Measurements from ENCODE around the gene APOL5. TPM values are rescaled to one million over a fixed set of nuclear protein-coding genes. Genes with fewer than 3 reads are reported as not detected.
"Not testable (repeated sequence)": the region's sequence is repeated elsewhere in the genome, so short reads cannot be mapped to it uniquely, and the experiment has no call there.

The APOL5 gene
- total RNA-seq, 1 donor from 2014 or later: not detected

GRCh38 chr22:35726398-35726797, 8.7 kb downstream of the APOL5 start:
- H3K4me1 Mint-ChIP-seq: no peaks in the 10 kb centered on the region
- no peak overlapping the region for H3K27ac Mint-ChIP-seq
- peaks cover 4% of the 10 kb centered on the region for H3K27me3 Mint-ChIP-seq

GRCh38 chr22:35726933-35727332, 9.3 kb downstream of the APOL5 start:
- intact Hi-C loops (cut with micrococcal nuclease): no loop called here
- DNase-seq: no peak
- Mint-ChIP-seq H3K9me3 (no peaks in the 10 kb centered on the region), H3K4me1 (no peaks in the 10 kb centered on the region), H3K27me3 (peaks cover 4% of the 10 kb centered on the region), H3K27ac (no peak overlapping the region), H3K4me3 (no peak overlapping the region), H3K36me3 (ENCODE audit: low read depth) (no peaks in the 10 kb centered on the region)

More at GRCh38 chr22:35726398-35726797, 8.7 kb downstream of the APOL5 start:
- Mint-ChIP-seq H3K9me3 (no peaks in the 10 kb centered on the region), H3K36me3 (ENCODE audit: low read depth) (no peaks in the 10 kb centered on the region), H3K4me3 (no peak overlapping the region)
- intact Hi-C loops (cut with micrococcal nuclease): no loop called here
- no peak for DNase-seq

DNA sequence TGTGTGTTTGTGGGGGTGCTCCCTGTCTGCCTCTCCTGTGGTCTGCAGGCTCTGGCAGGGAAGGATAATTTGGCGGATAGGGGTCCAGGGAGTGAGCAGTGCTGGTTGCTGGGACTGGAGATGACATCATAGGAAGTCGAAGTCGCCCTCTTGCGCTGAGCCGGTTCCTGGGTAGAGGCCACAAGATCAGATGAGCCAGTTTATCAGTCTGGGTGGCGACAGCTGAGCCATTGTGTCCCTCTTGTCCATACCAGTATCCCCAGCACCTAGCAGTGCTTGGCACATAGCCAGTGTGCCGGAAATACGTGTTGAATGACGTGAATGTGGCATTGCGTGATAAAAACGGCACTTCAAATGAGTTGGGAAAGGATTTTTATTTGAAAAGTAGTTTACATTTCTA, 9.8 kb downstream of the APOL5 start:
- no peak overlapping the region for H3K27ac Mint-ChIP-seq
- H3K4me3 Mint-ChIP-seq: no peak overlapping the region
- no peaks in the 10 kb centered on the region for H3K9me3 Mint-ChIP-seq
- H3K27me3 Mint-ChIP-seq: peaks cover 4% of the 10 kb centered on the region
- no peak for DNase-seq
- H3K36me3 Mint-ChIP-seq (ENCODE audit: low read depth): no peaks in the 10 kb centered on the region
- intact Hi-C loops (cut with micrococcal nuclease): no loop called here
- H3K4me1 Mint-ChIP-seq: no peaks in the 10 kb centered on the region

DNA sequence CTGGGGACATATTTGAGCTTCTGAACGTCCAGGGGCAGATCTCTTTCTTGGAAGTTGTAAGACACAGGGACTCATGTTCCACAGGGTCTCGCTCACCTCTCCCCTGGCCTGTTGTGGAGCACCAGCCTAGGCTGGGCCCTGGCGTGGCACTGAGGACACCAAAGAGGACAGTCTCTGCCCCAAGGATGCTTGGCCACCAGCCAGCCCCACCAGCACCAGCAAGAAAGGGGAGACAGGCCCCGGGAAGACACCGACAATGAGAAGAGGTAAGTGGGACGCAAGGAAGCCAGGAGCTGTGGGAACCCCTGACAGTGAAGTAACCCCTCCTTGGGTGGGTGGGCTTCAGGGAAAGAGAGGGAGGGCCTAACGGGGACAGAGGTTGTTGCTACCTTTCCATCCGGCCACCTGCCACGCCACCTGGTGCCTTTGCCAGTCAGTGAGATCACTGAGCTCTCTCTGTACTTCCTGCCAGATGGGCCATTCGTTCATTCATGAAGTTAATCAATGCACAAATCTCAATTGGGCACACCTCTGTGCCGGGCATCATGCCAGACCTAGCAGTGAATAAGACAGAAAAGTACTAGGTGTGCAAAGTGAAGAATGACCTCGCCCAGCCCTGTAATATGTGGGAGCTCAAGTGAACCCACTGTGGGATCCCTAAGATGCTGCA, 11.1 kb downstream of the APOL5 start:
- intact Hi-C loops (cut with micrococcal nuclease): no loop called here
- H3K27ac Mint-ChIP-seq: no peak overlapping the region
- H3K36me3 Mint-ChIP-seq (ENCODE audit: low read depth): no peaks in the 10 kb centered on the region
- no peak for DNase-seq
- H3K9me3 Mint-ChIP-seq: no peaks in the 10 kb centered on the region
- H3K4me1 Mint-ChIP-seq: no peaks in the 10 kb centered on the region
- H3K4me3 Mint-ChIP-seq: no peak overlapping the region
- H3K27me3 Mint-ChIP-seq: peaks cover 4% of the 10 kb centered on the region

DNA sequence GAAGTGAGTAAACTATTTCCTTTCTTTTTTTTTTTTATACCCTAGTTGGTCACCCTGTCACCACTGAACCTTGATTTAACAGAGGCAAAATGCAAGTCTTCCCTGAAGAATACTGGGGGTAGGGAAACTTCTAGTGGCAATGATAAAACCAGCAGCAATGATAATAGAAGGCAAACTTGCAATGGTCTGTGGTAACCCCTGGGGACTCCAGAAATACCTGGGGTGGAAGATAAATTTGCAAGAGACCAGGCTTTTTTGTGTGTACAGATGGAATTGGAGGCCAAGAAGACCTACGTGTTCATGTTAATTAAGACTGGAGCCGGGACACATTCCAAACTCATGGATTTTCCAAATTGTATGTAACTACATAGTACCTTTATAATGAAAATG, 11.6 kb downstream of the APOL5 start:
- Mint-ChIP-seq H3K4me1 (no peaks in the 10 kb centered on the region), H3K27ac (no peak overlapping the region), H3K4me3 (no peak overlapping the region), H3K36me3 (ENCODE audit: low read depth) (no peaks in the 10 kb centered on the region), H3K9me3 (no peaks in the 10 kb centered on the region), H3K27me3 (peaks cover 4% of the 10 kb centered on the region)
- intact Hi-C loops (cut with micrococcal nuclease): no loop called here
- no peak for DNase-seq

GRCh38 chr22:35731321-35731720, 13.6 kb downstream of the APOL5 start:
- no peaks in the 10 kb centered on the region for H3K9me3 Mint-ChIP-seq
- H3K4me1 Mint-ChIP-seq: no peaks in the 10 kb centered on the region
- no peak overlapping the region for H3K4me3 Mint-ChIP-seq
- DNase-seq: no peak
- peaks cover 4% of the 10 kb centered on the region for H3K27me3 Mint-ChIP-seq
- no peaks in the 10 kb centered on the region for H3K36me3 Mint-ChIP-seq (ENCODE audit: low read depth)
- no peak overlapping the region for H3K27ac Mint-ChIP-seq
- intact Hi-C loops (cut with micrococcal nuclease): no loop called here

DNA sequence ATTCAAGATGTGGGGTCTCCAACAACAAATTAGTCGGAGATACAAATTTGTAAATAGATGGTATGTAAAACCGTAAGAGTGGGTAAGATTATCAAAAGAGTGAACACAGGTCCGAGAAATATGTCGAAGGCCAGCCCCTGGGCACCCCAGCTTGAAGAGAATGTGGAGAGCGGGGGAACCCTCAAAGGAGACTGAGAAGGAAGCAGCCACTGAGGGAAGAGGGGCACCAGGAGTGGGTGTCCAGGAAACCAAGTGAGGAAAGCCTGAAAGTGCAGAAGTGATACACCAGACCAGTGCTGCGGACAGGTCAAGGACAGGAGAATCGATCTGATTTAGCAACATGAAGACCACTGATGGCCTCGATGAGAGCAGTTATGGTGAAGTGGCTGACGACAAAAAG, 14.4 kb downstream of the APOL5 start:
- intact Hi-C loops (cut with micrococcal nuclease): no loop called here
- Mint-ChIP-seq H3K9me3 (no peaks in the 10 kb centered on the region), H3K4me3 (no peak overlapping the region), H3K4me1 (no peaks in the 10 kb centered on the region), H3K27me3 (peaks cover 4% of the 10 kb centered on the region), H3K36me3 (ENCODE audit: low read depth) (no peaks in the 10 kb centered on the region), H3K27ac (no peak overlapping the region)
- no peak for DNase-seq

DNA sequence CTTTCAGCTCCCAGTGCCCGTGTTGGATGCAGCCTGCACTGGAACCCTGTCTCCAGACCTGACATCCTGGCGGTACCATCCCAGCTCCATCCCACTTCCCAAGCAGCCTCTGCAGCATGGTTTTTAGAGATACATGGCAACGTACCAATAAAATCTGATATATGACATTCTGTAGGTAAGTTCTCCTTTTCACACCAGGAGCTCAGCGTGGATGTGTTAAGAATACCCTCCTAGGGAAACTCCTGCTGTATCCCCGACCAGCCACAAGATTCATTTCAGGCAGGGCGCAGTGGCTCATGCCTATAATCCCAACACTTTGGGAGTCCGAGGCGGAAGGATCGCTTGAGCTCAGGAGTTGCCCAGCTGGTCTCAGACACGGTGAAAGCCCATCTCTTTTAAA, 15.4 kb downstream of the APOL5 start:
- Mint-ChIP-seq H3K4me3 (no peak overlapping the region), H3K9me3 (no peaks in the 10 kb centered on the region), H3K27ac (no peak overlapping the region), H3K36me3 (ENCODE audit: low read depth) (no peaks in the 10 kb centered on the region), H3K4me1 (no peaks in the 10 kb centered on the region), H3K27me3 (peaks cover 6% of the 10 kb centered on the region)
- DNase-seq: no peak
- intact Hi-C loops (cut with micrococcal nuclease): no loop called here

- peaks cover 8% of the 10 kb centered on the region for H3K27me3 Mint-ChIP-seq
- no peaks in the 10 kb centered on the region for H3K36me3 Mint-ChIP-seq (ENCODE audit: low read depth)
- no peaks in the 10 kb centered on the region for H3K9me3 Mint-ChIP-seq
- no peak for DNase-seq
- no peaks in the 10 kb centered on the region for H3K4me1 Mint-ChIP-seq
- H3K4me3 Mint-ChIP-seq: no peak overlapping the region
- no peak overlapping the region for H3K27ac Mint-ChIP-seq
- intact Hi-C loops (cut with micrococcal nuclease): no loop called here
Observed at GRCh38 chr22:35733791-35734516, 16.3 kb downstream of the APOL5 start.

GRCh38 chr22:35734517-35734827, 16.8 kb downstream of the APOL5 start:
- no peaks in the 10 kb centered on the region for H3K36me3 Mint-ChIP-seq (ENCODE audit: low read depth)
- H3K9me3 Mint-ChIP-seq: no peaks in the 10 kb centered on the region
- no peaks in the 10 kb centered on the region for H3K4me1 Mint-ChIP-seq
- intact Hi-C loops (cut with micrococcal nuclease): no loop called here
- peaks cover 8% of the 10 kb centered on the region for H3K27me3 Mint-ChIP-seq
- H3K27ac Mint-ChIP-seq: no peak overlapping the region
- H3K4me3 Mint-ChIP-seq: no peak overlapping the region
- DNase-seq: no peak

- Mint-ChIP-seq H3K9me3 (no peaks in the 10 kb centered on the region), H3K4me3 (no peak overlapping the region), H3K27me3 (peaks cover 11% of the 10 kb centered on the region), H3K4me1 (no peaks in the 10 kb centered on the region), H3K36me3 (ENCODE audit: low read depth) (no peaks in the 10 kb centered on the region), H3K27ac (no peak overlapping the region)
- intact Hi-C loops (cut with micrococcal nuclease): no loop called here
- DNase-seq: no peak
Observed at GRCh38 chr22:35735542-35735941, 17.9 kb downstream of the APOL5 start.

- no peak for DNase-seq
- no peaks in the 10 kb centered on the region for H3K9me3 Mint-ChIP-seq
- H3K4me3 Mint-ChIP-seq: no peak overlapping the region
- peaks cover 8% of the 10 kb centered on the region for H3K27me3 Mint-ChIP-seq
- H3K36me3 Mint-ChIP-seq (ENCODE audit: low read depth): no peaks in the 10 kb centered on the region
- H3K27ac Mint-ChIP-seq: no peak overlapping the region
- no peaks in the 10 kb centered on the region for H3K4me1 Mint-ChIP-seq
- intact Hi-C loops (cut with micrococcal nuclease): no loop called here
Observed at GRCh38 chr22:35736166-35736565, 18.5 kb downstream of the APOL5 start.

GRCh38 chr22:35736701-35737100, 19.0 kb downstream of the APOL5 start:
- Mint-ChIP-seq H3K9me3 (no peaks in the 10 kb centered on the region), H3K36me3 (ENCODE audit: low read depth) (no peaks in the 10 kb centered on the region), H3K27me3 (peaks cover 7% of the 10 kb centered on the region), H3K4me1 (no peaks in the 10 kb centered on the region), H3K27ac (no peak overlapping the region), H3K4me3 (no peak overlapping the region)
- intact Hi-C loops (cut with micrococcal nuclease): no loop called here
- DNase-seq: no peak

- H3K27ac Mint-ChIP-seq; H3K36me3 Mint-ChIP-seq (ENCODE audit: low read depth); intact Hi-C loops (cut with micrococcal nuclease); H3K27me3 Mint-ChIP-seq; H3K4me3 Mint-ChIP-seq; H3K4me1 Mint-ChIP-seq; H3K9me3 Mint-ChIP-seq; DNase-seq: not testable (repeated sequence)
Observed at GRCh38 chr22:35737886-35738285, 20.2 kb downstream of the APOL5 start.

All from activated CD4-positive, alpha-beta T cell treated with anti-CD3 and anti-CD28 coated beads, Interleukin-2, amount 10 ng/mL, durations not matched to agents 24 days and 14 days (primary cell).